ENCODE data around the gene DPH3. TPM values are rescaled to one million over a fixed set of nuclear protein-coding genes. Genes with fewer than 3 reads are reported as not detected.

The DPH3 gene
- total RNA-seq, 1 experiment from 2014 or later = 16.2 TPM

GRCh38 chr3:16307832-16308531 lies 43.2 kb upstream of the DPH3 start:
- Histone ChIP-seq H3K4me1 (replicated peaks; ENCODE audit: insufficient read depth) (peaks cover 8% of the 10 kb centered on the region; the same call in 1 of the 2 replicates), H3K9me3 (ENCODE audit: insufficient read depth, low read depth) (no peaks in the 10 kb centered on the region), H2AFZ (no peak overlapping the region), H4K20me1 (ENCODE audit: insufficient read depth) (peaks cover 7% of the 10 kb centered on the region; the same call in 1 of the 2 replicates), H3K27me3 (ENCODE audit: insufficient read depth, low read depth) (no peaks in the 10 kb centered on the region), H3K79me2 (ENCODE audit: low read depth) (no peaks in the 10 kb centered on the region), H3K27ac (no peak overlapping the region), H3K36me3 (ENCODE audit: low read depth) (no peaks in the 10 kb centered on the region; the same call in 1 of the 2 replicates), H3K4me3 (no peak overlapping the region), H3F3A (ENCODE audit: insufficient read depth, low read depth) (no peaks in the 10 kb centered on the region), H3K9me2 (ENCODE audit: insufficient read depth) (no peaks in the 10 kb centered on the region), H3K4me2 (no peak overlapping the region)
- ChIA-PET POLR2A (ENCODE audit: unreplicated experiment) (interaction anchor here (0.7 kb wide), 1 partner anchor 1211 kb away, joined by 4 read pairs; no protein-coding TSS in a partner anchor), CTCF (interaction anchor here (0.7 kb wide), 1 partner anchor 18 kb away, joined by 3 read pairs; no protein-coding TSS in a partner anchor)
- TF ChIP-seq EZH2 (IDR thresholded peaks at IDR 0.05; ENCODE audit: low read depth) (no peak), CTCF (conservative IDR thresholded peaks at IDR 0.05) (no peak)
- intact Hi-C loops (cut with micrococcal nuclease; ENCODE audit: unreplicated experiment) = no loop called here
- DNase-seq = no peak
- BruUV-seq (replicated peaks) = no TSS peak

GRCh38 chr3:16305111-16305541 lies 40.4 kb upstream of the DPH3 start:
- no TSS peak for BruUV-seq (replicated peaks)
- CTCF ChIA-PET = no interaction called here

More at GRCh38 chr3:16305111-16305541, 40.4 kb upstream of the DPH3 start:
- Histone ChIP-seq H2AFZ (no peak overlapping the region), H3K4me1 (replicated peaks; ENCODE audit: insufficient read depth) (peaks cover 8% of the 10 kb centered on the region; the same call in 1 of the 2 replicates), H3K79me2 (ENCODE audit: low read depth) (no peaks in the 10 kb centered on the region), H3K4me3 (no peak overlapping the region), H3K27ac (no peak overlapping the region), H3K9me3 (ENCODE audit: insufficient read depth, low read depth) (no peaks in the 10 kb centered on the region), H3K4me2 (no peak overlapping the region), H4K20me1 (ENCODE audit: insufficient read depth) (0 out of 2 replicates have a peak, but pooled peaks cover 4% of the 10 kb centered on the region), H3F3A (ENCODE audit: insufficient read depth, low read depth) (no peaks in the 10 kb centered on the region), H3K36me3 (ENCODE audit: low read depth) (no peaks in the 10 kb centered on the region; the same call in 1 of the 2 replicates), H3K27me3 (ENCODE audit: insufficient read depth, low read depth) (no peaks in the 10 kb centered on the region), H3K9me2 (ENCODE audit: insufficient read depth) (no peaks in the 10 kb centered on the region)
- no peak for DNase-seq
- no peak for TF ChIP-seq EZH2 (IDR thresholded peaks at IDR 0.05; ENCODE audit: low read depth)
- TF ChIP-seq CTCF (conservative IDR thresholded peaks at IDR 0.05) = no peak
- POLR2A ChIA-PET (ENCODE audit: unreplicated experiment) = no interaction called here
- intact Hi-C loops (cut with micrococcal nuclease; ENCODE audit: unreplicated experiment) = no loop called here

Measured in PC-9 (cell line).